Ovary (tissue), 3 donors: ENCODE data around the gene RYR3.

Source experiments
- POLR2A ChIP-seq: fragments of 450-650 bp; IDR thresholded peaks from one replicate; pipeline ENCODE4 v1.6.1; 2017; ENCODE audit warnings: antibody characterized with exemption, mild to moderate bottlenecking, moderate library complexity
- TF ChIP-seq, protein P1 (sequence below), 3 donors: fragments of 450-650 bp in 2 of 3; fragments of 200-600 bp in 1 of 3; IDR thresholded peaks; one replicate each; pipeline versions ENCODE4 v1.5.1 to v1.8.0; 2016 to 2022; ENCODE audit warnings: antibody characterized with exemption in 3 of 3, mild to moderate bottlenecking in 1 of 3
- donor health status: DM: no; HTN: no; CAD: no.

GRCh38 chr15:33433821-33434220 lies 123.1 kb downstream of the RYR3 start:
- TF ChIP-seq, protein P1, sequence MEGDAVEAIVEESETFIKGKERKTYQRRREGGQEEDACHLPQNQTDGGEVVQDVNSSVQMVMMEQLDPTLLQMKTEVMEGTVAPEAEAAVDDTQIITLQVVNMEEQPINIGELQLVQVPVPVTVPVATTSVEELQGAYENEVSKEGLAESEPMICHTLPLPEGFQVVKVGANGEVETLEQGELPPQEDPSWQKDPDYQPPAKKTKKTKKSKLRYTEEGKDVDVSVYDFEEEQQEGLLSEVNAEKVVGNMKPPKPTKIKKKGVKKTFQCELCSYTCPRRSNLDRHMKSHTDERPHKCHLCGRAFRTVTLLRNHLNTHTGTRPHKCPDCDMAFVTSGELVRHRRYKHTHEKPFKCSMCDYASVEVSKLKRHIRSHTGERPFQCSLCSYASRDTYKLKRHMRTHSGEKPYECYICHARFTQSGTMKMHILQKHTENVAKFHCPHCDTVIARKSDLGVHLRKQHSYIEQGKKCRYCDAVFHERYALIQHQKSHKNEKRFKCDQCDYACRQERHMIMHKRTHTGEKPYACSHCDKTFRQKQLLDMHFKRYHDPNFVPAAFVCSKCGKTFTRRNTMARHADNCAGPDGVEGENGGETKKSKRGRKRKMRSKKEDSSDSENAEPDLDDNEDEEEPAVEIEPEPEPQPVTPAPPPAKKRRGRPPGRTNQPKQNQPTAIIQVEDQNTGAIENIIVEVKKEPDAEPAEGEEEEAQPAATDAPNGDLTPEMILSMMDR (IDR thresholded peaks at IDR 0.05), result no peak
- no peak for TF ChIP-seq POLR2A
